ENCODE measurements around the gene RALB.

The RALB gene

DNA sequence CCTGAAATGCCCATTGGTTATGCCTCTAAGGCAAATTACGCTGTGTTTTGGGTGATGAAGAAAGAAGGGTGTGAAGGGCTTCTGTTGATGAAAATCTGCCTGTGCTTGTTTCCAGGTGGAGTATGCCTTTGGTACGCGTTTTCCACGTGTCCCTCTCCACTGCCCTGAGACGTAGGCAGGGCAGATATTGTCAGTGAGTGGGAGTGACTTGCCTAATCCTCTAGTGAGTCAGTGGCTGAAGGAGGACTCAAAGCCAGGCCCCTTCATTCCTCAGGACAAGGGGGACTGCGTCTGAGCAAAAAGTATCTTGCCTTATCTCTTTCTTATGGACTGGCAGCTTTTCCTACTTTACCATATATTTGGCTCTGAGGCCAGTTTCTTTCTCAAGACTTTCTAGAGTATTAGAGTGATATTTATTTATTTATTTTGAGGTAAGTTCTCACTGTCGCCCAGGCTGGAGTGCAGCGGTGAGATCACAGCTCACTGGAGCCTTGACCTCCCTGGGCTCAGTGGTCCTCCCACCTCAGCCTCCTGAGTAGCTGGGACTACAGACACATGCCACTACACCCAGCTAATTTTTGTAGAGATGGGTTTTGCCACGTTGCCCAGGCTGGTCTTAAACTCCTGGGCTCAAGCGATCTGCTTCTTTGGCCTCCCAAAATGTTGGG lies 10.2 kb downstream of the RALB start:
- no peak for DNase-seq (ENCODE audit: low read depth in 2 of 2)

DNA sequence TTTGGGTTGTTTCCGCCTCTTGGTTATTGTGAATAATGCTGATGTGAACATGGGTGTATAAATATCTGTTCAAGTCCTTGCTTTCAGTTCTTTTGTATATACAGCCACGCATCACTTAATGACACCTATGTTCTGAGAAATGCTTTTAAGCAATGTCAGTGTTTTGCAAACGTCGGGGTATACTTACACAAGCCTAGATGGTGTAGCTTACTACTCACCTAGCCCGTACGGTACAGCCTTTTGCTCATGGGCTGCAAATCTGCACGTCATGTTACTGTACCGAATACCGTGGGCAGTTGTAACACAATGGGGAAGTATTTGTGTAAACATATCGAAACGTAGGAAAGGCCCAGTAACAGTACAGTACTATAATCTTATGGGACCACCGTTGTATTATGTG lies 12.4 kb downstream of the RALB start:
- DNase-seq (ENCODE audit: low read depth in 2 of 2) = no peak

DNA sequence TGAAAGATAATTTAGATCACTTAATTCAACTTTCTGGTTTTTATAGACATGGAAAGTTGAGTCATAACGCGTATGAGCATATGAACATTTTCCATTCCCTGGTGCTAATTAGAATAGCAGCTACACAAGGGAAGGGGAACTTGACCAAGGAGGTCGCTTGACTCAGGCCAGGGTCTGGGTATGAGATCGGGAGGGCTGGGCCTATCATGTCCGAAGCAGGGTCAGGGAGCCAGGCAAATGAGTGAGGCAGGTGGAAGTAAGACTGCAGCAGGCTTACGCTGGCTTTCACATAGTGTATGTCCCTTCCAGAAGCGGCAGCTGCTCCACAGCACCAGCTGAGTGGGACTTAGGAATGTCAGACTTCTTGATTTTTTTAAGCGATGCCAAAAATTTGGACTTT lies 14.7 kb downstream of the RALB start:
- no peak for DNase-seq (ENCODE audit: low read depth in 2 of 2)

DNA sequence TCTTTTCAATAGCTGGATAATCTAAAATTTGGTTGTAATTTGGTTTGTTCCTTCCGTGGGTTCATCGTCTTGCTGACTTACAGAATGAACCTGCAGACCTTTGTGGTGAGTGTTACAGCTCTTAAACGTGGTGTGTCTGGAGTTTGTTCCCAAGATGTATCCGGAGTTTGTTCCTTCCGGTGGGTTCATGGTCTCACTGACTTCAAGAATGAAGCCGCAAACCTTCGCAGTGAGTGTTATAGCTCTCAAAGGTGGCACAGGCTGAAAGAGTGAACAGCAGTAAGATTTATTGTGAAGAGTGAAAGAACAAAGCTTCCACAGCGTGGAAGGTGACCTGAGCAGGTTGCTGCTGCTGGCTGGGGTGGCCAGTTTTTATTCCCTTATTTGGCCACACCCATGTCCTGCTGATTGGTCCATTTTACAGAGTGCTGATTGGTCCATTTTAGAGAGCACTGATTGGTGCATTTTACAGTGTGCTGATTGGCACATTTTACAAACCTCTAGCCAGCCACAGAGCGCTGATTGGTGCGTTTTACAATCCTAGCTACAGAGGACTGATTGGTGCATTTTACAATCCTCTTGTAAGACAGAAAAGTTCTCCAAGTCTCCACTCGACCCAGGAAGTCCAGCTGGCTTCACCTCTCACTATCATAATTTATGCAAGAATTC lies 16.6 kb downstream of the RALB start:
- no peak for DNase-seq (ENCODE audit: low read depth in 2 of 2)

DNA sequence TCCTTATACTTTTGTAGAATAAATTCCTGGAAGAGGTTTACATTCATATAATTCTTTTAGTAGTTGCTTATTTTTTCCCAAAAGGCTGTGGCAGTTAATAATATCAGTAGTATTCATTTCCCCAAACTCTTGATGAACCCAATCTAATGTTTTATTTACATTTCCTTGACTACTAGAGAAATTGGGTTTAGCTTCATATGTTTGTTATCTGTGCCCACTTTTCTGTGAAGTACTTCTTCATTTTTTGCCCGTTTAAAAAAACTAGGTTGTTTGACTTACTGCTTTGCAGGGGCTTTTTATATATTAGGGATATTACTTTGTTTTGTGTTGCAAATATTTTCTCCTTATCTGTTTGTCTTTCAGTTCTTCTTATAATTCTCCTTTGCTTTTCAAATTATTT lies 17.2 kb downstream of the RALB start:
- DNase-seq (ENCODE audit: low read depth in 2 of 2) = no peak

DNA sequence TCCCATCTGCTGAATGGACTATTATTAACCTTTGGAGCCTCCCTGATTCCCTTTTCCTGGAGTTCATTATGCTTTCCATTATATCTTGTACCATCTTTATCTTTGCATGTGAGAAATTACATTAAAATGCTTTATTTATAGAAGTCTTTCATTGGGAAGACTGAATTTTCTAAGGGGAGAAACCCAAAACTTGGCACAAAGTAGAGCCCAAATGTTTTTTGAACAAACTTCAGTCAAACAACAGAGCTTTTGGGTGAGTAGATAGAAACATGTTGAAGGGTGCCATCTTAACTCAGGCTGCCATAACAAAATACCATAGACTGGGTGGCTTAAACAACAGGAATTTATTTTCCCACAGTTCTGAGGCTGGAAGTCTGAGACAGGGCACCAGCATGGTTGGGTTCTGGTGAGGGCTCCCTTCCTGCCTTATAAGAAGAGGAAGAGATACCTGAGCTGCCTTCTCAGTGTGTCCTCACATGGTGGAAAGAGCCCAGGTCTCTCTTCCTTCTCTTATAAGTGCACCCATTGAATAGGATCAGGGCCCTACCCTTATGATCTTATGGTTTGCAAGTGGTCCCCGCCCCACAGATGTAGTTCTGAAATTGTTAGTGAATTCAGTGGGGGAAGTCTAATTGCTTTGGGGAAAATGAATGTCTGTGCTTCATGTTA lies 19.2 kb downstream of the RALB start:
- DNase-seq (ENCODE audit: low read depth in 2 of 2) = no peak

DNA sequence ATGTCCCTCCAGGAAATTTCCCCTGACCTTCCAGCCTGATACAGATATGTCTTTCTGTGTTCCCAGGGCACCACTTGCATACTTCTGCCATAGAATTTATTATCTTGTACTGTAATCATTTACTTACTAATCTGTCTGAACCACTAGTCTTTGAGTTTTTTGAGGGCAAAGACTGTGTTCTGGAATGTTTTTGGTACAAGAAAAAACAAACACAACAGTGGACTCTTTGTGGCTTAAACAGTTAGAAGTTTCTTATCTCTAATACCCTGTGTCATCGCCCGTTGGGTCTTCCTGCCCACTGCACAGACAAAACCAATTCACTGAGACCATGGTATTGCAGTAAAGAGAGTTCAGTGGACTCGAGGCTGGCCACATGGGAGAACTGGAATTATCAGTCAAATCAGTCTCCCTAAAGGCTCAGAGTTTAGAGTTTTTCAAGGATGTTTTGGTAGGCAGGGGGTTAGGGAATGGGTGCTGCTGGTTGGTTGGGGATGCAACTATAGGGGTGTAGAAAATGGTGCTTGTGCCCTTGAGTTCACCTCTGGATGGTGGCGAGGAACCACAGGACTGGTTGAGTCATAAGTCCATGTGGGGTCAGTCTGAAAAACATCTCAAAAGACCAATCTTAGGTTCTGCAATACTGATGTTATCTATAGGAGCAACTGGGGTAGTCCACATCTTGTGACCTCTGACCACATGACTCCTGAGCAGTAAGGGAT lies 20.3 kb downstream of the RALB start:
- DNase-seq (ENCODE audit: low read depth in 2 of 2) = no peak

DNA sequence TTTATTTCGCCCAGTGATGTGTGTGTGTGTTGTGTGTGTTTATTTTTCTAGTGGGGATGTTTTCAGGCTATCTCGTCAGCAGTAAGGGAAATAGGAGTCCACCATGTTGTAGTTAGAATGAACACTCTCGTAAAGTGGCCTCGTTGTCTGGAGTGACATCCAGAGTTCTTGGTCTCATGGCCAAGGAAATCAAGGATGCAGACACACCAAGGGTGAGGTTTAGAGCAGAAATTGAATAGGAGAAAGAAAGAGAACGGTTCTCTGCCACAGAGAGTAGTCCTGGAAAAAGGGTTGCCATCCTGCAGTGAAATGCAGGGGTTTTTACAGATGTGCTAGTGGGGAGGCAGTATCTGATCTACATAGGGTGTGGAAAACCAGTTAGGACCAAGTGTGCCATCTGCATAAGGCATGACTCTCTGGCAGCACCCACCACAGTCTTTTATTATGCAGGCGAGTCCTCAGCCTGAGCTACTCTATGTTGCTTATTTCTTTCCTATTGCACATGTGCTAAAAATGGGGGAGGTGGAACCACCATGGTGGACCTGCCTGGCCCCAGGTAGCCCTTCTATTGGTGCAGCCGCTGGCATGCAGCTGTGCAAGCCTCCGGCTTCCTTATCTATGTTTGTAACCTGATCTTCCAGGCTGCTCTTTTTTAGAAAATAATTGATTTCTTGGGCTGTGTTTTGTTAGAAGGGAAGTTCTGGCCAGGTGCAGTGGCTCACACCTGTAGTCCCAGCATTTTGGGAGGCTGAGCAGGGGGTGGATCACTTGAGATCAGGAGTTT lies 23.2 kb downstream of the RALB start:
- no peak for DNase-seq (ENCODE audit: low read depth in 2 of 2)

DNA sequence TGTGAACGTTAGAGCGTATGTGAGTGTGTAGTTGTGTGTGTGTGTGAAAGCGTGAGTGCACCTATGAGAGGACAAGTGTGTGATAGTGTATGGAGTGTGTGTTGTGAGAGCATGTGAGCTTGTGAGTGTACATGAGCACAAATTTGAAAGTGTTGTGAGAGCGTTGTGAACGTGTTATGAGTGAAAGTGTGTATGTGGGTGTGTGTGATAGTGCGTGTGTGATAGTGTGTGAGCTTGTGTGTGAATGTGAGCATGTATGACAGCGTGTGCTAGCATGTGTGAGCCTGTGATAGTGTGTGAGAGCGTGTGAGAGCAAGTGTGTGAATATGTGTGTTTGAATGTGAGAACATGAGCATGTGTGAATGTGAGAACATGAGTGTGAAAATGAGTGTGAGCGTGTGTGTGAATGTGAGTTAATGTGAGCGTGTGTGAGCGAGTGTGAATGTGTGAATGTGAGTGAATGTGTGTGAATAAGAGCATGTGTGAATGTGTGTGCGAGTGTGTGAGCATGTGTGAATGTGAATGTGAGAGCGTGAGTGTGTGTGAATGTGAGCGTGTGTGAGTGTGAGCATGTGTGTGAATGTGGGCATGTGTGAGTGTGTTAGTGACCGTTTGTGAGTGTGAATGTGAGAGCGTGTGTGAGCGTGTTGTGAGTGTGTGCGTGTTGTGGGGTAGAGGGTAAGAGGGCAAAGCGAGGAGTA lies 25.0 kb downstream of the RALB start:
- DNase-seq (ENCODE audit: low read depth in 2 of 2) = no peak

DNA sequence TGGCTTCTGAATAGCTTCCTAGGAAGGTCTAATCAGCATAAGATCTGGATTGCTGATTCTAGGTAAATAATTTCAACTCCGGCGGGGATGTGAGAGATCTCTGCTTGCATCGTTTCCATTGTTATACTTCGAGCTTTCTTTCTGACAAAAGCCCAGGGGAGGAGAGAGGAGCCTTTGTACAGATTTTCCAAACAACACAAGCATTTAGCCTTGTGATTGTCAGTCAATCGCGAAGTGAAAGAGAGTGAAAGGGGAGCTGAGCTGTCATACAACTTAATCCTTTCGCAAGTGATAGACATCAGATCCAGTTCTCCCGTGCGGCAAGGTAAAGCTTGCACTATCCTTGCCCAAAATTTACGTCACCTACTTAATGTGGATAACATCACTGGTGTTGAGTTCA lies 26.2 kb downstream of the RALB start:
- DNase-seq (ENCODE audit: low read depth in 2 of 2) = no peak

DNA sequence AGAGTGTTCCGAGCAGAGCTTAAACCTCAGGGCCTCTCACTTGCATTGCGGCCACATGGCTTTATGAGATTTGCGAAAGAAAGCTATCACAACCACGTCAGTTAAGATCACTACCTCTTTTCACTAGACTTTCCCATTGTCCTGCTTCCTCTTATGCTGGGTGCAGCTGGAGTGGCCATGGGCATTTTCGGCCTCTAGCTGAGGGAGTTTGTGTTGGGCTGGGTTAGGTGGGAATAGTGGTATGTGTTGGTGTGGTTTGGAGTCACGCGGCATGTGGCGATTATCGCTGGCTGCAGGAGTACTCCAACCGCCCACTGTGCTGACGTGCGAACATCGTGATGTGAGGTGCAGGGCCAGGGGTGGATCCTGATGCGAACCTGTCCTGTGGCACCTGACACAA lies 27.1 kb downstream of the RALB start:
- no peak for DNase-seq (ENCODE audit: low read depth in 2 of 2)

DNA sequence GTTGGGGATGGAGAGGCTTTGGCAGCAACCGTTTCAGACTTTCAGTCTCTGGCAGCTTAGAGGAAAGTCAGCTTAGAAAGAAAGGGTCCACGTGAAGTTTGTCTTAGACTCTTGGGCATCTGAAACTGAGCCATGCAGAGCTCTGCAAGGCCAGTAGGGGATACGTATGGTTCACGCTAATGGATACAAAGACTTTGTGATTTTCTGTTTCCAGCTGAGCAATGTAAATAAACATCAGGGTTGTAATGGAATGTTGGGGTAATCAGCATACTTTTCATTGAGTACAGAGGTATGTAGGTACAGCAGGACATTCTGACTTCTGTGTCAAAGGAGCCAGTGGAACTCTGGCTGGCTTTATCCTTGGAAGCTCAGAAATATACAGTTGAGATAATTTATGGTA lies 31.0 kb downstream of the RALB start:
- no peak for DNase-seq (ENCODE audit: low read depth in 2 of 2)

DNA sequence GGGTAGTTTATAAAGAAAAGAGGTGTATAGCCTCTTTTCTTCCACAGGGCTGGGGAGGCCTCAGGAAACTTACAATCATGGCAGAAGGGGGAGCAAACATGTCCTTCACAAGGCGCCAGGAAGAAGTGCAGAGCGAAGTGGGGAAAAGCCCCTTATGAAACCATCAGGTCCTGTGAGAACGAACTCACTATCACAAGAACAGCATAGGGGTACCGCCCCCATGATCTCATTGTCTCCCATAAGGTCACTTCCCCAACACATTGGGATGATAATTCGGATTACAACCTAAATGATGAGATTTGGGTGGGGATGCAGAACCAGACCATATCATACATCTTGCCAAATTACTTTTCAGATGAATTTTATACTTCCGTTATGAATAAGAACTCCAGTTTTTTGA lies 32.4 kb downstream of the RALB start:
- no peak for DNase-seq (ENCODE audit: low read depth in 2 of 2)

DNA sequence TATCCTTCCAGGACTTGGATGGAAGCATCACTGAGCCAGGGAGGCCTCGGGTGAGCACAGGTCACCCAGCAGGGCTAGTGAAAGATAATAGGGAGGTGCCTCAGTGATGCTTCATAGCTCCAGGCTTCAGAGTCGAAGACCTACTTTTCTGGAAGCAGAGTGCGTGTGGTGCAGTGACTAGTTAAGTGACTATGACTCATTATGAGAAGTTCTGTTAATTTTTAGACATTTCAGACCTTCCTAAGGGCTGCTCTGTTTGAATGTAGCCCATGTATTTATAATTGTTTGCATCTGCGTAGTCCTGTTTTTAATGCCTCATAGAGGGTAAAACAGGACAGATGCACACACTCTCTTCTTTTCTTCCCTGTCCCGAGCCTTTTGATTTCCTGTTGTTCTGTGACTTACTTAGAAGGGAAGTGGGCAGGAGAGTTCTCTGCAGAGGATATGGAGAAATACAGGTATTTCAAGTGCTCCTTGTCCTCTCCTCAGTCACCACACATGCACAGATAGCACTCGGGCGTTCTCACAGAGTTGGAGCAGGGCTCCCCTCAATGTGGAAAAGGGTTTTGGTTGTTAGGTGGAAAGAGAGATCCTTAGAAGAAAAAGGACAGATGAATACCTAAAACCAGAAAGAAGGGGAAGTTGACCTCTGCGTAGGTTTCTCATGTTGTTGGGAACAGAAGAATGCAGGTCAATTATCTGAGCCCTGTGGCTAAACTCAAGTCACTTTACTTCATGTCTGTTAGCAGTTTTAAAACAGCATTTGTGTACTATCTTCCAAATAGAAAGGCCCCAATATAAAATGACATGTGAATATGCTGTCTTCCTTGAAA lies 34.7 kb downstream of the RALB start:
- DNase-seq (ENCODE audit: low read depth in 2 of 2) = peak; percentile 45 to 49

DNA sequence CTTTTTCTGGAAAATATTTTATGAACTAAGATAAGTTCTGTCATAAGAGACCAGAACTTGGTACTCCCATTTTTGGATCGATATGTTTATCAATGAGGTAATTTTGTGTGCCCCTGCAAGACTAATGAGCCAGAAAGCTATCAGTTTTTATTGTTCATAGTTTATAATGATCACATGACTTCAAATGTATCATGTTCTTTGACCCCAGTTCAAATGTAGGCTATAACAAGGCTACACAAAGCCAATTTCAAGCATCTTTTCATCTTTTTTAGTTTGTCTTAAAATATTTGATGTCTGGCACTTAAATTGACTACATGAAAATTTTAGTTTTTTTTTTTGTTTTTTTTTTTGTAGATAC lies 35.3 kb downstream of the RALB start:
- no peak for DNase-seq (ENCODE audit: low read depth in 2 of 2)

DNA sequence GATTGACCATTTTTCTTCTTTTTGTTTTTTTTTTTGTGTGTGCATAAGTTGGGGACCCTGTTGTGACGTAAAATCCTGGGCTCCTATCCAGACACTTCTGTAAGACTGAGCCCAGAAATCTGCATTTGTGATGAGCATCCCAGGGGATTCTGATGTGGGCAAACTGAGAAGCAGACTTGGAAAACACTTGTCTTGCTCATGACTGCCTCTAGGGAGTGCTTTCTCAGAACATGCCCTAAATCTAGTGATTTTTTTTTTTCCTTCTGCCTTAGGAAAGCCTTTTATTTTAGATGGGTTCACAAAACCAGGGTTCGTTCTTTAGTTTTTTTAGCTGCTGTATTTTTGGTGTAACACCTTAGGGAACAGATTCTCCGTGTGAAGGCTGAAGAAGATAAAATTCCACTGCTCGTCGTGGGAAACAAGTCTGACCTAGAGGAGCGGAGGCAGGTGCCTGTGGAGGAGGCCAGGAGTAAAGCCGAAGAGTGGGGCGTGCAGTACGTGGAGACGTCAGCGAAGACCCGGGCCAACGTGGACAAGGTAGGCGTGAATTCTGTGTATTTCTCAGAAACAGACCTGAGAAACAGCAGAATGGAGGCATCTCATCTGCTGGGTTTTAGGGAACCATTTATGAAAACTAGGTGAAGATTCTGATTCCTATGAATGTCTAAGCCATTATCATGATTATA lies 36.7 kb downstream of the RALB start:
- DNase-seq (ENCODE audit: low read depth in 2 of 2) = no peak

DNA sequence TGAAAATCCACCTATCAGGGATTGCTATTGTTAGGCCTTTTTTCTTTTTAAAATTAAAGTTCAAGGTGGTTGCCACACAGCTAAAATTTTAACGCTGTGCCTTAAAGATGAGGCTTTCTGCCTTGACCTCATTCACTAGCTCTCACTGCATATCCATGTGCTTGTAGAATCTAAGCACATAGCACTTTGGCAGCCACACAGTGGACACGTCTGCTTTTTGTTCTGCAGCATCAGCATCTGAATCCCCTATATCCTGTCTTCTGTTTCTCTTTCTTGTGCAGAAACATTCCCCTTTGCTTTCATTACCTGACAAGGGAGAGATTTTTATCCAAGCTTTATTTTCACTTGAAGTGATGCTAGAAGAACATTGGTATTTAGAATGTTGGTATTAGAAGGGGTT lies 38.1 kb downstream of the RALB start:
- no peak for DNase-seq (ENCODE audit: low read depth in 2 of 2)

DNA sequence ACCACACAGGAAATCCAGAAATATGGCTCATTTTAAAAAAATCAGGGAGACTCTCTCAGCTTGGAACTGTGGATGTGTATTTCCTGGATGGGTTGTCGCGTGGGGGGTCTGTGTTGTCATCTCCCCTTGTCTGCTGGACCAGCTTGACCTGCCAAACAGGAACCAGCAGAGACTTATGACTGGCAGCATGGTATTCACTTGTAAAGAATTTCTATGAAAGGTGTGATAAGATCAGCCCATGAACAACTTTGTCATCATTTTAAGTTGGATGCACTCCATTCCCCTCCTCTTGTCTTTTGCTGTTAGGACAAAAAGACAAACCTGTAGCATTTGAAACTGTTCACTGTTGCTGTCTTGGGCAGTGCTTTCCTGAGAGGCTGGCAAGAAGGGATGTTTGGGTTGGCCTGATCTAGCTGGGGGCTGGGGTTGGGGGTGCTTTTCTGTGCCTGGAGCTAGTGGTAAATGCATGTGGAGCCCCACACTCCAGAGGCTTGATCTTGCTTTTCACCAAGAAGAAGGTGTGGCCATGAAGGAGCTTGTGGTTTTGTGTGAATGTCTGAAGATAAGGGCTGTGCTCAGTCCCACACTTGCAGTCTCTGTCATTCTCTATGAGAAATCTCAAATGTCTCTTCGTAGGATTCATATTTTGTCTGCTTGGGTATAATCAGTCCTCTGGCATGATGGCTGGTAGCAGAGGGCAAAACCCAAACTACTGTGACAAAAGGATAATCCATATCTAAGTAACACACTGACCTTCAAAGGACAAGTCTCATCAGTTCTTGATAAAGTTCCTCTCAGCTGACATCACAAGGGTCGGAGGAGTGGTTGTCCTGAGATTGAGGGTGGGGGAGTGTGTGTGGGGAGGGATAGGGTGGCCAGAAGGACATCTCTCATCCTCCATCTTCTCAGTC lies 39.0 kb downstream of the RALB start:
- peak in 1 of 2 experiments; percentile 31 for DNase-seq (ENCODE audit: low read depth in 2 of 2)
